ENCODE measurements around the gene TMEM187.

TMEM187 gene

GRCh38 chrX:153935326-153935851 lies 37.2 kb upstream of the TMEM187 start:
- no peak for DNase-seq

GRCh38 chrX:153937056-153937455 lies 35.5 kb upstream of the TMEM187 start:
- DNase-seq: no peak

- DNase-seq: no peak
These were observed 34.2 kb upstream of the TMEM187 start for GRCh38 chrX:153938226-153938786.

GRCh38 chrX:153939573-153939972 lies 33.0 kb upstream of the TMEM187 start:
- DNase-seq: no peak

GRCh38 chrX:153941336-153942252 lies 31.0 kb upstream of the TMEM187 start:
- no peak for DNase-seq

GRCh38 chrX:153944140-153944799 lies 28.3 kb upstream of the TMEM187 start, which contains the start of gene RENBP:
Gene RENBP, minus strand, starts transcription at chrX:153944643. Its CDS starts 33 bp downstream, at chrX:153944610.
- DNase-seq: no peak

- DNase-seq: no peak
These were observed 27.8 kb upstream of the TMEM187 start for GRCh38 chrX:153944800-153945150.

- no peak for DNase-seq
These were observed 26.3 kb upstream of the TMEM187 start for GRCh38 chrX:153945956-153946943.

- DNase-seq: peak; percentile 71
These were observed 25.4 kb upstream of the TMEM187 start for GRCh38 chrX:153947009-153947769.

- no peak for DNase-seq
These were observed 24.5 kb upstream of the TMEM187 start for GRCh38 chrX:153948002-153948466.

GRCh38 chrX:153948847-153949805 lies 23.4 kb upstream of the TMEM187 start:
- DNase-seq: no peak

- no peak for DNase-seq
These were observed 22.4 kb upstream of the TMEM187 start for GRCh38 chrX:153950127-153950526.

- DNase-seq: no peak
These were observed 20.7 kb upstream of the TMEM187 start for GRCh38 chrX:153951683-153952372.

GRCh38 chrX:153952373-153953026 lies 20.1 kb upstream of the TMEM187 start:
- no peak for DNase-seq

GRCh38 chrX:153953342-153953830 lies 19.2 kb upstream of the TMEM187 start:
- peak; percentile 64 for DNase-seq

- no peak for DNase-seq
These were observed 18.5 kb upstream of the TMEM187 start for GRCh38 chrX:153953892-153954557.

GRCh38 chrX:153954558-153955227 lies 17.9 kb upstream of the TMEM187 start:
- no peak for DNase-seq
